ENCODE data around the gene CHKA. TPM values are rescaled to one million over a fixed set of nuclear protein-coding genes. Genes with fewer than 3 reads are reported as not detected.
A peak's percentile ranks its signal among the peaks of the same experiment; 100 is the strongest.

CHKA gene
- polyA plus RNA-seq, 1 of the 3 experiments (the other 2 are of a cell fraction): 12.3 TPM

GRCh38 chr11:68038226-68038717 is 82.9 kb downstream of the CHKA start:
- peak; percentile 66 for DNase-seq

GRCh38 chr11:68037411-68038225 is 83.6 kb downstream of the CHKA start:
- H3K36me3 ChIP-seq (replicated peaks in 1 of 2; ENCODE audit: control insufficient read depth in 1 of 2, insufficient read depth in 2 of 2, low read length in 1 of 2): peaks cover 14 to 17% of the 10 kb centered on the region in 2 experiments
- ChIA-PET CTCF (interaction anchor here (1.0 kb wide), 2 partner anchors 15 to 169 kb away, joined by 3 to 5 read pairs; no protein-coding TSS in a partner anchor), POLR2A (interaction anchor here (0.5 to 1.5 kb wide), 2 partner anchors 17 to 66 kb away, joined by 3 to 5 read pairs; no protein-coding TSS in a partner anchor)
- WGBS (ENCODE audit: low lambda C conversion rate): 79% methylated on average over 13 of the region's 20 CpGs
- no peaks in the 10 kb centered on the region for H3K27me3 ChIP-seq (ENCODE audit: insufficient read depth)
- H3F3A ChIP-seq (replicated peaks; ENCODE audit: insufficient read depth): peaks cover 12% of the 10 kb centered on the region
- no peak for DNase-seq
- H3K4me3 ChIP-seq (ENCODE audit: low read depth in 2 of 2, low read length in 1 of 2): no peak overlapping the region
- peak overlapping the region in 1 of 2 experiments; percentile 9; a peak in 1 of 4 replicates for H3K27ac ChIP-seq (ENCODE audit: low read depth in 2 of 2, low read length in 1 of 2)
- H3K9ac ChIP-seq: no peak overlapping the region
- H3K9me3 ChIP-seq: no peaks in the 10 kb centered on the region
- H2AFZ ChIP-seq (ENCODE audit: low read depth): no peak overlapping the region
- H3K9me2 ChIP-seq: no peaks in the 10 kb centered on the region
- H3K4me2 ChIP-seq: no peak overlapping the region
- H3K4me1 ChIP-seq (ENCODE audit: control insufficient read depth in 1 of 2, insufficient read depth in 2 of 2, low read depth in 1 of 2, low read length in 1 of 2): peaks cover 12 to 20% of the 10 kb centered on the region in 2 experiments; a peak in 2 of 4 replicates
- no peaks in the 10 kb centered on the region for H4K20me1 ChIP-seq (ENCODE audit: insufficient read depth)
- H3K79me2 ChIP-seq (ENCODE audit: insufficient read depth): peaks cover 1% of the 10 kb centered on the region; the same call in 1 of the 2 replicates
- no peak for TF ChIP-seq MXI1 (IDR thresholded peaks at IDR 0.05; ENCODE audit: low read depth, low read length)
- no peak for TF ChIP-seq TAF1 (IDR thresholded peaks at IDR 0.05; ENCODE audit: borderline replicate concordance, low read depth, low read length)
- TF ChIP-seq CHD2 (IDR thresholded peaks at IDR 0.05; ENCODE audit: low read length, partially characterized antibody): no peak
- TF ChIP-seq GATA2 (CRISPR knock-in tag; IDR thresholded peaks at IDR 0.05): no peak
- no peak for TF ChIP-seq CTCF (IDR thresholded peaks at IDR 0.05)
- no peak for TF ChIP-seq YY1 (IDR thresholded peaks at IDR 0.05; ENCODE audit: low read depth)
- no peak for TF ChIP-seq REST (IDR thresholded peaks at IDR 0.05; ENCODE audit: low read depth, low read length)
- TF ChIP-seq SMC3 (IDR thresholded peaks at IDR 0.05; ENCODE audit: low read depth, low read length): no peak
- no peak for TF ChIP-seq EP300 (IDR thresholded peaks at IDR 0.05; ENCODE audit: borderline replicate concordance in 1 of 2, low read depth in 1 of 2, low read length in 1 of 2)

More at GRCh38 chr11:68038226-68038717, 82.9 kb downstream of the CHKA start:
- Histone ChIP-seq H3F3A (replicated peaks; ENCODE audit: insufficient read depth) (peaks cover 12% of the 10 kb centered on the region), H3K9me3 (no peaks in the 10 kb centered on the region), H3K4me1 (ENCODE audit: control insufficient read depth in 1 of 2, insufficient read depth in 2 of 2, low read depth in 1 of 2, low read length in 1 of 2) (peaks cover 12 to 20% of the 10 kb centered on the region in 2 experiments; a peak in 2 of 4 replicates), H3K9me2 (no peaks in the 10 kb centered on the region), H3K4me2 (no peak overlapping the region), H3K4me3 (ENCODE audit: low read depth in 2 of 2, low read length in 1 of 2) (no peak overlapping the region), H3K36me3 (replicated peaks in 1 of 2; ENCODE audit: control insufficient read depth in 1 of 2, insufficient read depth in 2 of 2, low read length in 1 of 2) (peaks cover 14 to 16% of the 10 kb centered on the region in 2 experiments), H3K9ac (no peak overlapping the region), H3K79me2 (ENCODE audit: insufficient read depth) (no peaks in the 10 kb centered on the region), H4K20me1 (ENCODE audit: insufficient read depth) (no peaks in the 10 kb centered on the region), H3K27ac (ENCODE audit: low read depth in 2 of 2, low read length in 1 of 2) (peak overlapping the region; percentile 9 to 19; a peak in 1 of 4 replicates), H3K27me3 (ENCODE audit: insufficient read depth) (no peaks in the 10 kb centered on the region), H2AFZ (ENCODE audit: low read depth) (no peak overlapping the region)
- no CpG with 5 or more reads among the region's 13 CpGs for WGBS (ENCODE audit: low lambda C conversion rate)
- ChIA-PET POLR2A (interaction anchor here (1.0 kb wide), 1 partner anchor 9 kb away, joined by 3 read pairs; no protein-coding TSS in a partner anchor), CTCF (no interaction called here)
- TF ChIP-seq MAX (IDR thresholded peaks at IDR 0.05; ENCODE audit: low read depth) (no peak), USF1 (IDR thresholded peaks at IDR 0.05; ENCODE audit: borderline replicate concordance, low read depth) (no peak), GABPA (IDR thresholded peaks at IDR 0.05; ENCODE audit: low read depth) (no peak), PBX3 (IDR thresholded peaks at IDR 0.05) (no peak), TEAD4 (IDR thresholded peaks at IDR 0.05; ENCODE audit: borderline replicate concordance, insufficient read depth) (no peak), FOXJ3 (CRISPR knock-in tag; IDR thresholded peaks at IDR 0.05) (no peak), SMC3 (IDR thresholded peaks at IDR 0.05; ENCODE audit: low read depth, low read length) (no peak), GATA2 (CRISPR knock-in tag; IDR thresholded peaks at IDR 0.05) (no peak)

Measured in SK-N-SH (cell line).